ENCODE data around the gene GANC.

DNA sequence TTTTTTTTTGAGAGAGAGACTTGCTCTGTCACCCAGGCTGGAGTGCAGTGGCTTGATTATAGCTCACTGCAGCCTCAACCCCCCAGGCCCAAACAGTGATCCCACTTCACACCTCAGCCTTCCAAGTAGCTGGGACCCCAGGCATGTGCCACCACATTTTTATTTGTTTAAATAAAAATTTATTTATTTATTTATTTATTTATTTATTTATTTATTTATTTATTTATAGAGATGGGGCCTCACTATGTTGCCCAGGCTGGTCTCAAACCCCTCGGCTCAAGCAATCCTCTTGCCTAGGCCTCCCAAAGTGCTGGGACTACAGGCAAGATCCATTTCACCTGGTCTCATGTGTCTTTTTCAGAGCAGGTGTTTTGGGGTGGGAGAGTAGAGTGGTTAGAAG, 101.8 kb downstream of the GANC start:
- TF ChIP-seq, protein P1, sequence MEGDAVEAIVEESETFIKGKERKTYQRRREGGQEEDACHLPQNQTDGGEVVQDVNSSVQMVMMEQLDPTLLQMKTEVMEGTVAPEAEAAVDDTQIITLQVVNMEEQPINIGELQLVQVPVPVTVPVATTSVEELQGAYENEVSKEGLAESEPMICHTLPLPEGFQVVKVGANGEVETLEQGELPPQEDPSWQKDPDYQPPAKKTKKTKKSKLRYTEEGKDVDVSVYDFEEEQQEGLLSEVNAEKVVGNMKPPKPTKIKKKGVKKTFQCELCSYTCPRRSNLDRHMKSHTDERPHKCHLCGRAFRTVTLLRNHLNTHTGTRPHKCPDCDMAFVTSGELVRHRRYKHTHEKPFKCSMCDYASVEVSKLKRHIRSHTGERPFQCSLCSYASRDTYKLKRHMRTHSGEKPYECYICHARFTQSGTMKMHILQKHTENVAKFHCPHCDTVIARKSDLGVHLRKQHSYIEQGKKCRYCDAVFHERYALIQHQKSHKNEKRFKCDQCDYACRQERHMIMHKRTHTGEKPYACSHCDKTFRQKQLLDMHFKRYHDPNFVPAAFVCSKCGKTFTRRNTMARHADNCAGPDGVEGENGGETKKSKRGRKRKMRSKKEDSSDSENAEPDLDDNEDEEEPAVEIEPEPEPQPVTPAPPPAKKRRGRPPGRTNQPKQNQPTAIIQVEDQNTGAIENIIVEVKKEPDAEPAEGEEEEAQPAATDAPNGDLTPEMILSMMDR (conservative IDR thresholded peaks at IDR 0.05 in 1 of 2, IDR thresholded peaks at IDR 0.05 in 1 of 2; ENCODE audit: low read depth in 1 of 2, low read length in 2 of 2): no peak
- no peak for TF ChIP-seq EZH2 (IDR thresholded peaks at IDR 0.05; ENCODE audit: low read length, missing control alignments)
